Pancreas (tissue), 10 donors: ENCODE measurements around the gene PARG. TPM values are rescaled to one million over a fixed set of nuclear protein-coding genes. Genes with fewer than 3 reads are reported as not detected.
"Not testable (repeated sequence)": the region's sequence is repeated elsewhere in the genome, so short reads cannot be mapped to it uniquely, and the experiment has no call there.

Experiments
- ATAC-seq, 4 donors: fragments of 200-7000 bp; cut with Tn5 transposase; one replicate each; pipeline versions ENCODE4 v1.8.0 to v1.9.1; 2020; ENCODE audit warnings: mild to moderate bottlenecking in 4 of 4, moderate library complexity in 4 of 4
- DNase-seq, 6 donors: peaks; one replicate each; pipeline ENCODE4 v3.0.0-alpha.2; 2020
- FAIRE-seq: peaks from 2 replicates; lab custom pipeline; 2012; peaks lifted over from hg19 to GRCh38; lab: Jason Lieb, UNC
- H3K27ac ChIP-seq, 4 donors: fragments of 200-600 bp; sonication (generic); 1 replicate in 3 of 4; 2 replicates in 1 of 4; pipeline versions ENCODE4 v1.5.0 to v1.8.0; 2020
- H3K27me3 ChIP-seq, 4 donors: fragments of 200-600 bp; one replicate each; pipeline ENCODE4 v1.8.0; 2021
- H3K36me3 ChIP-seq, 3 donors: fragments of 200-600 bp; sonication (generic) in 1 of 3; one replicate each; pipeline versions ENCODE4 v1.5.0 to v1.8.0; 2020 to 2021
- H3K4me1 ChIP-seq, 3 donors: fragments of 200-600 bp; one replicate each; pipeline ENCODE4 v1.8.0; 2021
- H3K4me3 ChIP-seq, 4 donors: fragments of 200-600 bp; sonication (generic) in 2 of 4; one replicate each; pipeline versions ENCODE4 v1.5.0 to v1.8.0; 2020 to 2021
- H3K9me3 ChIP-seq, 4 donors: fragments of 200-600 bp; one replicate each; pipeline ENCODE4 v1.8.0; 2021
- WGBS, 2 donors: extraction: QIAGEN DNeasy Blood & Tissue Kit; methylation state at CpG; one replicate each; pipeline ENCODE4 v1.1.7; 2013; 5-methylcytosine and 5-hydroxymethylcytosine counted together
- intact Hi-C, 3 donors: fragments of 100-400 bp; cut with DNase I; formaldehyde crosslinking; loops; one replicate each; pipeline versions ENCODE4 v1.11.1 to v1.14.2; 2022
- polyA plus RNA-seq, 2 donors: library from polyadenylated mRNA; stranded (reverse); fragments of 200-250 nt; gene quantifications; one replicate each; pipeline ENCODE4 v1.2.3, GENCODE V29; 2013
- total RNA-seq, 6 donors: library from RNA; stranded (reverse); fragmentation: NEBNext Ultra II Directional in 4 of 6; extraction: Animal tissue kit (Norgen Biotek cat#: 25700) in 4 of 6; gene quantifications; one replicate each; pipeline versions ENCODE4 v1.2.1 to v1.2.4, GENCODE V29; 2021 to 2023
- donor health status: healthy with polysubstance abuse.
- donor health status: DM: no; HTN: no; CAD: no; lungs with moderate emphysema.
- donor health status: DM: no; HTN: no; CAD: no.
- donor health status: control.
- donor health status: control.
- donor health status: Bipolar disorder and iron deficiency.
- donor health status: DM: yes; HTN: yes; CAD: no.
- donor health status: DM: no; HTN: no; CAD: no.
- donor health status: DM: no; HTN: no; CAD: no.
- donor health status: DM: yes; HTN: yes; CAD: no.

Gene PARG
- total and polyA plus RNA-seq, 8 donors, result 3.1 to 14.9 (median 8.9) TPM

- DNase-seq, H3K9me3 ChIP-seq, H3K4me1 ChIP-seq, ATAC-seq, H3K36me3 ChIP-seq, H3K4me3 ChIP-seq, intact Hi-C loops, H3K27me3 ChIP-seq, H3K27ac ChIP-seq: not testable (repeated sequence)
- FAIRE-seq, result peak; percentile 78
- 95 to 96% methylated on average over 5 of the region's 5 CpGs for WGBS, 2 donors
Observed at GRCh38 chr10:49890025-49890424, 51.8 kb downstream of the PARG start.

DNA sequence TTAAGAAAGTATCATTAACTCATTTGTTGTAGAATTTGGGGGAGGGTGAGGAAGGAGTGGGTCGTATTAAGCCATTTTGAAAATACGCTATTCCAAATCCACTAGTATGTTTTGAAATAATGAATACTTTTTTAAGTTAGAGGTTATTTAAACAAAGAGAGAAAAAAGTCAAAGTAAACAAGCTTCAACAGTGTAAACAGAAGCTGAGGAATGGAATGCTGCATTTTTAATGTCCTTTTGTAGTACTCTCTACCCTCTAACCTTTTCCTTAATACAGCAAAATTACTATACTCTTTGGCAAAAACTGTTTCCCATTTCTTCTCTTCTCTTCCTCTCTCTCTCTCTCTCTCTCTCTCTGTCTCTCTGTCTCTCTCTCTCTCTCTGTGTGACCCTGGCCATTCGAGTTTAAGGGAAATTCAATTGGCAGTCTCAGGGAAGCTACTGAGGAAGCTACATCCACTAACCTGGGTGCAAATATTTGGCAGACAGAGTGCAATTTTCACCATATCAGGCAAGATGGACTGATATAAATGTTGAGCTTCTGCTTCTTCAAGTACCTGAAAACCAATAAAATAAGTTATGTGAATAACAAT, 57.0 kb downstream of the PARG start:
- H3K9me3 ChIP-seq, H3K27ac ChIP-seq, H3K4me1 ChIP-seq, H3K36me3 ChIP-seq, DNase-seq, H3K27me3 ChIP-seq, FAIRE-seq, H3K4me3 ChIP-seq, intact Hi-C loops, ATAC-seq: not testable (repeated sequence)
- 43 to 44% methylated on average over 1 of the region's 3 CpGs for WGBS, 2 donors

DNA sequence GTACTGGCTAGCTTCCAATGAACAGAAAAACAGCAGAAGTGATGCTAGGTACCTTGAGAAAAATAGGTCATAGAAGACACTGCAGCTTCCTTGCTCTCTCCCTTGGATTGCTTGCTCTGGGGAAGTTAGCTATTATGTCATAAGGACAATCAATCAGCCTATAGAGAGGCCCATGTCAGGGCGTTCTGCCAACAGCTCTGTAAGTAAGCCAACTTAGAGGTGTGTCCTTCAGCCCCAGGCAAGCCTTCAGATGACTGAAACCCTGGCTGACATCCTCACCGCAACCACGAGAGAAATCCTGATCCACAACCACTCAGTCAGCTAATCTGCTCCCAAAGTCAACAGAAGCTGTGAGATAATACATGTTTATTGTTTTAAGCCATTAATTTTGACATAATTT, 58.0 kb downstream of the PARG start:
- H3K27me3 ChIP-seq, FAIRE-seq, H3K27ac ChIP-seq, H3K36me3 ChIP-seq, H3K9me3 ChIP-seq, intact Hi-C loops, H3K4me3 ChIP-seq, H3K4me1 ChIP-seq: not testable (repeated sequence)
- peak in 2 of 4 donors; percentile 22 to 37 for ATAC-seq
- peak in 1 of 6 donors; percentile 21 for DNase-seq
- WGBS, 2 donors, result 79 to 89% methylated on average over 1 of the region's 3 CpGs

DNA sequence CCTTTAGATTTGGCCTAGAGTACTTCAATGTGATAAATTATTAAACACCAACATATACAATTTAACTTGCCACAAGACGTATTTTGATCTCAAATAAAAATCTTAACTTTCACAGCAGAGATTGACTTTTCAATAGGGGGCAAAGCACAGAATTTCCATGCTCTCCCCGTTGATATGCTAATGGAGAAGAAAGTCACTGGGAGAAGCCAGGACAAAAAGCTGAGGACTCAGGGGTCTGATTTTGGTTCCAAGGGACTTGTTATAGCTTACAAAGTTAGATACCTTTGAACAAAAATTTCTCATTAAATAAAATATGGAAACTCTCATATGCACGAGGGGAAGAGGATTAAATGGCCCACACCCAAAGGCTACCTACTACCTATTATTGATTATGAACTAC, 59.5 kb downstream of the PARG start:
- intact Hi-C loops, H3K27ac ChIP-seq, FAIRE-seq, H3K9me3 ChIP-seq, H3K27me3 ChIP-seq, H3K4me3 ChIP-seq, H3K36me3 ChIP-seq, ATAC-seq, H3K4me1 ChIP-seq, DNase-seq: not testable (repeated sequence)
- 95 to 97% methylated on average over 2 to 3 of the region's 3 CpGs for WGBS, 2 donors

DNA sequence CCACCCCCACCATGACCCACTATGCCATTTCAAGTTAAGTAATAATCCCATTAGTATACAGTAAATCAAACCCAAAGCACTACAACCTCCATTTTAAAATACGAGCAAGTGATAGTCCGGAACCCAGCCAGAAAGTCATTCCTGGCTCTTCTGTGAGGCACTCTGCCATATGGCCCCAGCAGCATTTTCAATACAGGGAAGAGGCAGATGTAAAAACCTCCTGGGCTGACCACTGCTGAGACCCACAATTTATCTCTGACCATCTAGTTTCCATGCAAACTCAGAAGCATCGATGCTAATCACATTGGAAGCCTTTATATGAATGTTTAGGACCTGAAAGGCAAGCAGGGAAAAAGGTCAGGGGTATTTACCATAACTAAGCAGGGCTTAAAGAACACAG, 69.1 kb downstream of the PARG start:
- H3K27me3 ChIP-seq, DNase-seq, H3K36me3 ChIP-seq, ATAC-seq, intact Hi-C loops, H3K4me3 ChIP-seq, H3K9me3 ChIP-seq, H3K27ac ChIP-seq, H3K4me1 ChIP-seq, FAIRE-seq: not testable (repeated sequence)
- WGBS, 2 donors, result no CpG with 5 or more reads among the region's 3 CpGs

- DNase-seq, FAIRE-seq, H3K9me3 ChIP-seq, H3K4me1 ChIP-seq, H3K36me3 ChIP-seq, ATAC-seq, H3K4me3 ChIP-seq, intact Hi-C loops, H3K27me3 ChIP-seq, H3K27ac ChIP-seq: not testable (repeated sequence)
- no CpG with 5 or more reads among the region's 3 CpGs for WGBS, 2 donors
Observed at GRCh38 chr10:49871462-49871861, 70.4 kb downstream of the PARG start.

- DNase-seq, H3K9me3 ChIP-seq, FAIRE-seq, intact Hi-C loops, H3K27ac ChIP-seq, H3K4me3 ChIP-seq, H3K27me3 ChIP-seq, H3K4me1 ChIP-seq, ATAC-seq, H3K36me3 ChIP-seq: not testable (repeated sequence)
- WGBS, 2 donors, result 90 to 91% methylated on average over 5 of the region's 5 CpGs
Observed at GRCh38 chr10:49859933-49860332, 81.9 kb downstream of the PARG start.

DNA sequence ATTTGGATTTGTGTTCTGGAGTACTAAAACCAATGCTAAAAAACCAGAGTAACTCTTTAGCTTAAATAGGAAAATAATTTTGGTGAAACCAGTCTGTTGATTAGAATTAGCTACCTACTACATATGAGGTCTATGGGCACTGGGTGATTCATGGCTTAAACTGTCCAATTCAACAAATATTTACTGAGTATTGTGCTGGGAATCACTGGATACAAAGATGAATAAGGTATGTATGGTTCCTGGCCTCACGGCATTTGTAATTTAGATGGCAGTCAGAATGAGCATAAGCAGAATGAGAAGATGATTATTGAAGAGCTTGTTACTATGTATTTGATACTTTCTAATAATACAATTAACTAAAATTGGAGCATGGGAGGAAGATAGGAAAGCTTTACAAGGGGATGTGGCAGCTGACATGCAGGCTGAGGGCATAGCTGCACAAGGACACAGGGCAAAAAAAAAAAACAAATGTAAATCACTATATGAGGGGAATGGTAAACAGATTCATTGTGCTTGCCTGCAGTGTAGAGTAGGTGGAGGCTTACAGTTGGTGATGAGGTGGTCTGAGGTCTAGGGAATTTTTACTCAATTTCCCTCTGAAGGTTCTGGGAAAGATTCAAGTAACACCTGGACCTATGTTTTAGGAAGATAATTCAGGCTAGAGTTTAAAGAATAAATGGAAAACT, 83.0 kb downstream of the PARG start:
- H3K4me3 ChIP-seq, H3K27ac ChIP-seq, intact Hi-C loops, ATAC-seq, DNase-seq, H3K9me3 ChIP-seq, H3K36me3 ChIP-seq, H3K27me3 ChIP-seq, FAIRE-seq, H3K4me1 ChIP-seq: not testable (repeated sequence)
- WGBS, 2 donors, result 95 to 100% methylated on average over 1 of the region's 1 CpG

DNA sequence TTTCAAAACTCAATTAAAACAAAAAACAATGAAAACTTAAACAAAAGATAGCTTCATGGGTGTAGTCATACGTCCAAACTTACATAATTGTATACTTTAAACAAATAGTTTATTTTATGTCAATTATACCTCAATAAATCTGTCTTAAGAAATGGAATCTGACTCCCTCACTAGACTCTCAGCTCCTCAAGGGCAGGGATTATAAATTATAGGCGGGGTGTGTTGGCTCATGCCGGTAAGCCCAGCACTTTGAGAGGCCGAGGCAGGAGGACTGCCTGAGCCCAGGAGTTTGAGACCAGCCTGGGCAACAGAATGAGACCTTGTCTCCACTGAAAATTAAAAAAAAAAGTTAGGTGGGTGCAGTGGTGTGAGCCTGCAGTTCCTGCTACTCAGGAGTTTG, 92.3 kb downstream of the PARG start:
- FAIRE-seq, H3K4me3 ChIP-seq, H3K4me1 ChIP-seq, H3K9me3 ChIP-seq, ATAC-seq, DNase-seq, H3K36me3 ChIP-seq, H3K27ac ChIP-seq, intact Hi-C loops, H3K27me3 ChIP-seq: not testable (repeated sequence)
- 80 to 97% methylated on average over 4 of the region's 4 CpGs for WGBS, 2 donors
